Osteoblast (primary cell): Measurements from ENCODE around the gene RAD50. TPM values are rescaled to one million over a fixed set of nuclear protein-coding genes. Genes with fewer than 3 reads are reported as not detected.
"Not testable (repeated sequence)": the region's sequence is repeated elsewhere in the genome, so short reads cannot be mapped to it uniquely, and the experiment has no call there.

ENCODE experiments used
- DNase-seq: peaks from one replicate; pipeline ENCODE4 v3.0.0; 2011; ENCODE audit warnings: low spot score, mixed read lengths; ENCODE audit not compliant: insufficient read length; ENCODE audit errors: missing footprints
- H2AFZ ChIP-seq: 2 replicates; pipeline ENCODE4 v1.6.0; 2011; ENCODE audit warnings: mild to moderate bottlenecking, low read length
- H3K27ac ChIP-seq: 2 replicates; pipeline ENCODE4 v1.5.1; 2011; ENCODE audit warnings: mild to moderate bottlenecking, low read depth, low read length, moderate library complexity
- H3K27me3 ChIP-seq: 2 replicates; pipeline ENCODE4 v1.6.0; 2012; ENCODE audit warnings: mild to moderate bottlenecking, control low read depth, inconsistent platforms, low read length, moderate library complexity; ENCODE audit not compliant: insufficient read depth
- H3K36me3 ChIP-seq: 2 replicates; pipeline ENCODE4 v1.5.1; 2011; ENCODE audit warnings: mild to moderate bottlenecking, low read length, control low read depth, moderate library complexity; ENCODE audit not compliant: insufficient read depth
- H3K4me1 ChIP-seq: 2 replicates; pipeline ENCODE4 v1.5.1; 2011; ENCODE audit warnings: mild to moderate bottlenecking, low read length, control low read depth, moderate library complexity; ENCODE audit not compliant: insufficient read depth
- H3K4me2 ChIP-seq: 2 replicates; pipeline ENCODE4 v1.6.0; 2011; ENCODE audit warnings: mild to moderate bottlenecking, low read length; ENCODE audit not compliant: insufficient read depth
- H3K4me3 ChIP-seq: fragments of 200-600 bp; sonication (generic); 3 replicates; pipeline ENCODE4 v1.5.1; 2012; ENCODE audit warnings: mild to moderate bottlenecking, low read length, inconsistent platforms; ENCODE audit not compliant: insufficient read depth
- H3K79me2 ChIP-seq: 2 replicates; pipeline ENCODE4 v1.6.0; 2012; ENCODE audit warnings: mild to moderate bottlenecking, low read length, control low read depth, inconsistent platforms; ENCODE audit not compliant: insufficient read depth
- H3K9me3 ChIP-seq: 2 replicates; pipeline ENCODE4 v1.5.1; 2011; ENCODE audit warnings: low read depth, low read length, control low read depth
- H4K20me1 ChIP-seq: 2 replicates; pipeline ENCODE4 v1.6.0; 2012; ENCODE audit warnings: mild to moderate bottlenecking, low read length, control low read depth; ENCODE audit not compliant: insufficient read depth
- total RNA-seq: library from RNA; depleted of rRNA; stranded (reverse); fragments of >200 nt; gene quantifications from 2 replicates; pipeline ENCODE4 v1.2.3, GENCODE V29; 2012
- TF ChIP-seq, protein P1 (sequence below): IDR thresholded peaks from 2 replicates; pipeline ENCODE4 v1.5.1; 2011; ENCODE audit warnings: mild to moderate bottlenecking, low read depth, low read length, moderate library complexity; ENCODE audit errors: extremely low read depth

Gene RAD50
- total RNA-seq, 1 donor: 39.4 TPM

DNA sequence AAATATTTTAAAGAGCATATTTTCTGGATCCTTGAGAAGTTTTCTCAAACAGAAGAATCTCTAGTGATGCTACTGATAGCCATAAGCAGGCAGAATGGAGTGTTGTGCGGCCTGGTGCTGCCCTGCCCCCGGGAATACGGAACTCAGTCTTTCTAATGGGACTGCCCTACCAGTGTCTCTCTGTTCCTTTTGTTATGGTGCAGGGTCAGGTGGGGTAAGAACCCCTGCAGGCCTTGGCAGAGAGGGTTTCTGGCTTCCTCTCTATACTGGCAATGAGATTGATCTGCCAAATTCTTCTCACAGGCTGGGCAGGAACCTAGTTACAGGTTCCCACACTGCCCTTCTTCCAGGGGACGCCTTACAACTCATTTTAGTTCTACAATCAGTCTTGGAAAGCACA lies 16.0 kb upstream of the RAD50 start:
- TF ChIP-seq, protein P1, sequence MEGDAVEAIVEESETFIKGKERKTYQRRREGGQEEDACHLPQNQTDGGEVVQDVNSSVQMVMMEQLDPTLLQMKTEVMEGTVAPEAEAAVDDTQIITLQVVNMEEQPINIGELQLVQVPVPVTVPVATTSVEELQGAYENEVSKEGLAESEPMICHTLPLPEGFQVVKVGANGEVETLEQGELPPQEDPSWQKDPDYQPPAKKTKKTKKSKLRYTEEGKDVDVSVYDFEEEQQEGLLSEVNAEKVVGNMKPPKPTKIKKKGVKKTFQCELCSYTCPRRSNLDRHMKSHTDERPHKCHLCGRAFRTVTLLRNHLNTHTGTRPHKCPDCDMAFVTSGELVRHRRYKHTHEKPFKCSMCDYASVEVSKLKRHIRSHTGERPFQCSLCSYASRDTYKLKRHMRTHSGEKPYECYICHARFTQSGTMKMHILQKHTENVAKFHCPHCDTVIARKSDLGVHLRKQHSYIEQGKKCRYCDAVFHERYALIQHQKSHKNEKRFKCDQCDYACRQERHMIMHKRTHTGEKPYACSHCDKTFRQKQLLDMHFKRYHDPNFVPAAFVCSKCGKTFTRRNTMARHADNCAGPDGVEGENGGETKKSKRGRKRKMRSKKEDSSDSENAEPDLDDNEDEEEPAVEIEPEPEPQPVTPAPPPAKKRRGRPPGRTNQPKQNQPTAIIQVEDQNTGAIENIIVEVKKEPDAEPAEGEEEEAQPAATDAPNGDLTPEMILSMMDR: no peak
- no peaks in the 10 kb centered on the region for H4K20me1 ChIP-seq
- no peaks in the 10 kb centered on the region for H3K4me1 ChIP-seq
- H3K79me2 ChIP-seq: no peaks in the 10 kb centered on the region
- no peak overlapping the region for H3K27ac ChIP-seq
- no peak overlapping the region for H3K4me2 ChIP-seq
- H3K36me3 ChIP-seq: no peaks in the 10 kb centered on the region
- no peaks in the 10 kb centered on the region for H3K9me3 ChIP-seq
- H3K27me3 ChIP-seq: peaks cover 25% of the 10 kb centered on the region
- DNase-seq: no peak
- no peak overlapping the region for H2AFZ ChIP-seq
- H3K4me3 ChIP-seq: no peak overlapping the region

- no peaks in the 10 kb centered on the region for H3K79me2 ChIP-seq
- H3K4me2 ChIP-seq: no peak within 1 kb of the TSS
- H3K27me3 ChIP-seq: peaks cover 15% of the 10 kb centered on the region
- TF ChIP-seq, protein P1: no peak
- no peak within 1 kb of the TSS for H3K4me3 ChIP-seq
- H2AFZ ChIP-seq: no peak within 1 kb of the TSS
- no peaks in the 10 kb centered on the region for H3K9me3 ChIP-seq
- no peak within 1 kb of the TSS for H3K27ac ChIP-seq
- H3K4me1 ChIP-seq: no peaks in the 10 kb centered on the region
- H3K36me3 ChIP-seq: no peaks in the 10 kb centered on the region
- DNase-seq: no peak
- H4K20me1 ChIP-seq: no peaks in the 10 kb centered on the region
Measured at GRCh38 chr5:132543472-132544201, 13.1 kb upstream of the RAD50 start, which contains the start of gene IL5. TSS of gene IL5 (minus strand) at chr5:132543522. CDS start at chr5:132543478, 44 bp downstream.

- H3K9me3 ChIP-seq: no peaks in the 10 kb centered on the region
- H2AFZ ChIP-seq: no peak overlapping the region
- H3K36me3 ChIP-seq: no peaks in the 10 kb centered on the region
- H4K20me1 ChIP-seq: no peaks in the 10 kb centered on the region
- H3K4me2 ChIP-seq: no peak overlapping the region
- H3K27ac ChIP-seq: no peak overlapping the region
- DNase-seq: no peak
- no peaks in the 10 kb centered on the region for H3K79me2 ChIP-seq
- no peak overlapping the region for H3K4me3 ChIP-seq
- H3K4me1 ChIP-seq: no peaks in the 10 kb centered on the region
- TF ChIP-seq, protein P1: no peak
- peaks cover 15% of the 10 kb centered on the region for H3K27me3 ChIP-seq
Measured at GRCh38 chr5:132546108-132546507, 10.7 kb upstream of the RAD50 start.

DNA sequence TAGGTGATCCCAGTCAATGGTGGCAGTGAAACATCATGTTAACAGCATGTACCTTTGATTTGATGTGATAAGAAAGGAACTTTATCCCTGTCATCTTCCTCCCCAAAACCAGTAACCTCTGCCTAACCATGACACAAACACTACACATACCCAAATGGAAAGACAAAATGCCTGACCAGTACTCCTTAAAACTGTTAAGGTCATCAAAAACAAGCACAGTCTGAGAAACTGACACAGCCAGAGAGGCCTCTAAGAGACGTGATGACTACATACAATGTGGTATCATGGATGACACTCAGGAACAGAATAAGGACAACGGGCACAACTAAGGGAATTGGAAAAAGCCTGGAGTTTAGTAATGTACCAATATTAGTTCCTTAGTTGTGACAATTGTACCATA lies 9.5 kb upstream of the RAD50 start:
- Histone ChIP-seq H3K79me2 (no peaks in the 10 kb centered on the region), H3K9me3 (no peaks in the 10 kb centered on the region), H2AFZ (no peak overlapping the region), H3K27me3 (peaks cover 15% of the 10 kb centered on the region), H3K4me3 (no peak overlapping the region), H3K27ac (no peak overlapping the region), H3K4me1 (no peaks in the 10 kb centered on the region), H3K36me3 (no peaks in the 10 kb centered on the region), H3K4me2 (no peak overlapping the region), H4K20me1 (no peaks in the 10 kb centered on the region)
- TF ChIP-seq, protein P1: no peak
- no peak for DNase-seq

- H4K20me1 ChIP-seq, H3K4me1 ChIP-seq, H3K36me3 ChIP-seq, H3K4me3 ChIP-seq, H2AFZ ChIP-seq, H3K9me3 ChIP-seq, H3K27ac ChIP-seq, H3K79me2 ChIP-seq, H3K4me2 ChIP-seq, DNase-seq: not testable (repeated sequence)
- peaks cover 13% of the 10 kb centered on the region for H3K27me3 ChIP-seq
Measured at GRCh38 chr5:132548834-132549233, 7.9 kb upstream of the RAD50 start.
